Endothelial cell of umbilical vein (primary cell): Measurements from ENCODE around the gene IPO9. TPM values are rescaled to one million over a fixed set of nuclear protein-coding genes. Genes with fewer than 3 reads are reported as not detected.

Experiments
- BruUV-seq: library from RNA; stranded (reverse); fragments of 400-500 nt; replicated peaks from 2 replicates; lab custom pipeline; 2021; lab: Mats Ljungman, UMichigan
- CTCF ChIA-PET: fragments of 300-600, 350-600 bp; sonication (Branson Sonifier 250); formaldehyde crosslinking; loops from one replicate; lab custom pipeline; 2021; ENCODE audit warnings: antibody characterized with exemption, inconsistent platforms; lab: Charles Lee
- POLR2A ChIA-PET: fragments of 300-600, 350-600 bp; sonication (Branson Sonifier 250); formaldehyde crosslinking; loops from one replicate; lab custom pipeline; 2021; ENCODE audit warnings: antibody characterized with exemption, inconsistent platforms; lab: Charles Lee
- DNase-seq: peaks from one replicate; pipeline ENCODE4 v3.0.0-alpha.2; 2011; ENCODE audit warnings: low read depth, low spot score
- FAIRE-seq: peaks from 2 replicates; lab custom pipeline; 2011; peaks lifted over from hg19 to GRCh38; lab: Jason Lieb, UNC
- H2AFZ ChIP-seq: 2 replicates; pipeline ENCODE4 v1.6.0; 2012; ENCODE audit warnings: low read depth, low read length, control low read depth, inconsistent platforms
- H3K27ac ChIP-seq: 2 replicates; pipeline ENCODE4 v1.5.1; 2011; ENCODE audit warnings: low read depth, mild to moderate bottlenecking, control low read depth, low read length, moderate library complexity; ENCODE audit not compliant: insufficient read depth
- H3K27me3 ChIP-seq, 2 experiments: 2 replicates each; pipeline versions ENCODE4 v1.6.0 to v1.6.1; 2011; ENCODE audit warnings: low read length in 2 of 2, mixed read lengths in 1 of 2; ENCODE audit not compliant: control insufficient read depth in 2 of 2, insufficient read depth in 2 of 2
- H3K36me3 ChIP-seq, 2 experiments: 2 replicates in 1 of 2; 3 replicates in 1 of 2; pipeline ENCODE4 v1.5.1; 2011; ENCODE audit warnings: low read length in 2 of 2, mild to moderate bottlenecking in 1 of 2, moderate library complexity in 1 of 2; ENCODE audit not compliant: control insufficient read depth in 2 of 2, insufficient read depth in 2 of 2; ENCODE audit errors: extremely low read depth in 1 of 2
- H3K4me1 ChIP-seq: 3 replicates; pipeline ENCODE4 v1.5.1; 2011; ENCODE audit warnings: mild to moderate bottlenecking, low read length; ENCODE audit not compliant: control insufficient read depth, insufficient read depth; ENCODE audit errors: extremely low read depth
- H3K4me2 ChIP-seq: 2 replicates; pipeline ENCODE4 v1.6.1; 2011; ENCODE audit warnings: low read length, control low read depth, mixed read lengths; ENCODE audit not compliant: insufficient read depth
- H3K4me3 ChIP-seq, 3 experiments: fragments of 200-600 bp in 1 of 3; sonication (generic), shearing (Covaris generic) in 1 of 3; replicated peaks in 1 of 3; 2 replicates each; pipeline ENCODE4 v1.5.1; 2011 to 2016; ENCODE audit warnings: control low read depth in 3 of 3, low read length in 3 of 3, mild to moderate bottlenecking in 2 of 3, inconsistent platforms in 1 of 3, low read depth in 1 of 3, moderate library complexity in 1 of 3; ENCODE audit not compliant: insufficient read depth in 1 of 3
- H3K79me2 ChIP-seq: 2 replicates; pipeline ENCODE4 v1.6.0; 2012; ENCODE audit warnings: low read length, inconsistent platforms; ENCODE audit not compliant: control insufficient read depth, insufficient read depth
- H3K9ac ChIP-seq: replicated peaks from 2 replicates; pipeline ENCODE3; 2011; ENCODE audit warnings: low read length, control low read depth; ENCODE audit not compliant: insufficient read depth; ENCODE audit errors: extremely low read depth
- H3K9me1 ChIP-seq: replicated peaks from 3 replicates; pipeline ENCODE4 v1.6.0; 2011; ENCODE audit warnings: mild to moderate bottlenecking, low read length; ENCODE audit not compliant: control insufficient read depth, insufficient read depth; ENCODE audit errors: extremely low read depth
- H3K9me3 ChIP-seq: replicated peaks from 2 replicates; pipeline ENCODE4 v1.5.1; 2012; ENCODE audit warnings: low read length, inconsistent platforms; ENCODE audit not compliant: control insufficient read depth, insufficient read depth
- H4K20me1 ChIP-seq: replicated peaks from 2 replicates; pipeline ENCODE3; 2011; ENCODE audit warnings: mild to moderate bottlenecking, low read length; ENCODE audit not compliant: control insufficient read depth, insufficient read depth; ENCODE audit errors: extremely low read depth
- EZH2 ChIP-seq: IDR thresholded peaks from 2 replicates; pipeline ENCODE4 v1.6.1; 2012; ENCODE audit warnings: borderline replicate concordance, low read depth, mild to moderate bottlenecking, moderate library complexity, low read length, inconsistent platforms; ENCODE audit not compliant: severe bottlenecking
- FOS ChIP-seq: IDR thresholded peaks from 2 replicates; pipeline ENCODE4 v1.6.1; 2011; ENCODE audit warnings: mild to moderate bottlenecking, low read length, moderate library complexity, borderline replicate concordance; ENCODE audit not compliant: insufficient read depth
- GATA2 ChIP-seq: IDR thresholded peaks from 2 replicates; pipeline ENCODE4 v1.7.0; 2011; ENCODE audit warnings: low read depth, mild to moderate bottlenecking, moderate library complexity, mixed read lengths, low read length; ENCODE audit not compliant: insufficient read length, insufficient read depth
- JUN ChIP-seq: IDR thresholded peaks from 2 replicates; pipeline ENCODE4 v1.6.1; 2011; ENCODE audit warnings: borderline replicate concordance, low read depth; ENCODE audit not compliant: insufficient read length, insufficient read depth
- MYC ChIP-seq: IDR thresholded peaks from one replicate; pipeline ENCODE4 v1.6.1; 2011; ENCODE audit warnings: mild to moderate bottlenecking, low read depth, low read length
- POLR2A ChIP-seq: IDR thresholded peaks from 2 replicates; pipeline ENCODE4 v1.6.1; 2012; ENCODE audit warnings: low read depth, mild to moderate bottlenecking, control low read depth, low read length
- POLR2AphosphoS5 ChIP-seq: IDR thresholded peaks from 2 replicates; pipeline ENCODE4 v1.6.1; 2012; ENCODE audit warnings: low read depth, mild to moderate bottlenecking, control low read depth, low read length, moderate library complexity; ENCODE audit not compliant: insufficient read depth
- dilution Hi-C: fragments of 300-500 bp; cut with MboI; formaldehyde crosslinking; loops from one replicate; pipeline ENCODE4 v1.15.0; 2019; ENCODE audit warnings: low sequenced_read_pairs; ENCODE audit not compliant: extremely low pct_ligation_motif_present
- intact Hi-C: fragments of 100-400 bp; cut with micrococcal nuclease; formaldehyde crosslinking; loops from one replicate; pipeline ENCODE4 v1.10.0; 2022
- polyA plus RNA-seq, 4 experiments: library from polyadenylated mRNA; depleted of rRNA in 3 of 4; stranded (reverse) in 3 of 4; unstranded in 1 of 4; fragments of >200 nt; gene quantifications; 2 replicates each; pipeline versions ENCODE4 v1.2.1 to v1.2.3, GENCODE V29; 2011 to 2012; ENCODE audit warnings: missing spikeins in 1 of 4
- total RNA-seq: library from RNA; stranded (reverse); gene quantifications from 2 replicates; pipeline ENCODE4 v1.2.3, GENCODE V29; 2021
- TF ChIP-seq, protein P1 (sequence below), 2 donors: IDR thresholded peaks; 1 replicate in 1 of 2; 2 replicates in 1 of 2; pipeline ENCODE4 v1.5.1; 2011; ENCODE audit warnings: low read length in 2 of 2, mild to moderate bottlenecking in 2 of 2, moderate library complexity in 2 of 2, control low read depth in 1 of 2, inconsistent platforms in 1 of 2, low read depth in 1 of 2; ENCODE audit not compliant: insufficient read depth in 1 of 2; ENCODE audit errors: extremely low read depth in 1 of 2
- TF ChIP-seq, protein P2 (sequence below): IDR thresholded peaks from 2 replicates; pipeline ENCODE4 v1.6.1; 2011; ENCODE audit not compliant: insufficient read depth, insufficient read length

IPO9 gene
- total and polyA plus RNA-seq, 2 donors (not counting 3 experiments of a cell fraction or from before 2014, with no cell fraction given): 53.4 to 104 TPM

DNA sequence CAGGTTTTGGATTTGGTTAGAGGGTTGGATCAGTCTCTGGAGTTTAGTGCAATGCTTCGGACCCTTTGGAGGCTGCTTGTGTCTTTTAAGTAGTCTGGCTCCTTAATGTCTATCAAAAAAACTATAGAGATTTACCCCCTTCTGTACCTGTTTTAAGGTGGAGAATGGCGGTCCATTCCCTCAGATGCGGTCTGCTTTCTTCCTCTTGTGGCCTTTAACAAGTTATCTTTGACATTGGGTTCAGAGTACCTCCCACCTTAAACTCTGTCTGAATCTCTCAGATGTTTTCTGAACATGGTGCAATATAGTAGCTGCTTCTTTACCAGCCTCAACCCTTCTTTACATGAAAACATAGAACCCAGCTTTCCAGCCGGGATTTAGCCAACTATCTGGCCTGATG, 2.4 kb downstream of the IPO9 start:
- TF ChIP-seq EZH2 (no peak), MYC (no peak), GATA2 (no peak), JUN (no peak)
- TF ChIP-seq, protein P1, sequence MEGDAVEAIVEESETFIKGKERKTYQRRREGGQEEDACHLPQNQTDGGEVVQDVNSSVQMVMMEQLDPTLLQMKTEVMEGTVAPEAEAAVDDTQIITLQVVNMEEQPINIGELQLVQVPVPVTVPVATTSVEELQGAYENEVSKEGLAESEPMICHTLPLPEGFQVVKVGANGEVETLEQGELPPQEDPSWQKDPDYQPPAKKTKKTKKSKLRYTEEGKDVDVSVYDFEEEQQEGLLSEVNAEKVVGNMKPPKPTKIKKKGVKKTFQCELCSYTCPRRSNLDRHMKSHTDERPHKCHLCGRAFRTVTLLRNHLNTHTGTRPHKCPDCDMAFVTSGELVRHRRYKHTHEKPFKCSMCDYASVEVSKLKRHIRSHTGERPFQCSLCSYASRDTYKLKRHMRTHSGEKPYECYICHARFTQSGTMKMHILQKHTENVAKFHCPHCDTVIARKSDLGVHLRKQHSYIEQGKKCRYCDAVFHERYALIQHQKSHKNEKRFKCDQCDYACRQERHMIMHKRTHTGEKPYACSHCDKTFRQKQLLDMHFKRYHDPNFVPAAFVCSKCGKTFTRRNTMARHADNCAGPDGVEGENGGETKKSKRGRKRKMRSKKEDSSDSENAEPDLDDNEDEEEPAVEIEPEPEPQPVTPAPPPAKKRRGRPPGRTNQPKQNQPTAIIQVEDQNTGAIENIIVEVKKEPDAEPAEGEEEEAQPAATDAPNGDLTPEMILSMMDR (IDR thresholded peaks at IDR 0.05; ENCODE audit: extremely low read depth in 1 of 2, insufficient read depth in 1 of 2, low read depth in 1 of 2, low read length in 2 of 2): no peak
- TF ChIP-seq, protein P2, sequence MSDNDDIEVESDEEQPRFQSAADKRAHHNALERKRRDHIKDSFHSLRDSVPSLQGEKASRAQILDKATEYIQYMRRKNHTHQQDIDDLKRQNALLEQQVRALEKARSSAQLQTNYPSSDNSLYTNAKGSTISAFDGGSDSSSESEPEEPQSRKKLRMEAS: no peak
- POLR2A ChIA-PET: no interaction called here
- intact Hi-C loops: no loop called here
- no peak overlapping the region for H2AFZ ChIP-seq
- H3K79me2 ChIP-seq: peaks cover 69% of the 10 kb centered on the region
- no peaks in the 10 kb centered on the region for H3K36me3 ChIP-seq
- FAIRE-seq (no peak), DNase-seq (no peak)
- peaks cover 4% of the 10 kb centered on the region for H4K20me1 ChIP-seq
- H3K27me3 ChIP-seq: no peaks in the 10 kb centered on the region
- H3K9me1 ChIP-seq: no peaks in the 10 kb centered on the region
- no peak overlapping the region for H3K27ac ChIP-seq
- H3K9ac ChIP-seq: no peak overlapping the region
- no peak overlapping the region for H3K4me2 ChIP-seq
- dilution Hi-C loops: no loop called here
- BruUV-seq: no TSS peak
- CTCF ChIA-PET: no interaction called here
- peaks cover 14% of the 10 kb centered on the region for H3K4me1 ChIP-seq
- no peaks in the 10 kb centered on the region for H3K9me3 ChIP-seq
- H3K4me3 ChIP-seq: no peak overlapping the region

DNA sequence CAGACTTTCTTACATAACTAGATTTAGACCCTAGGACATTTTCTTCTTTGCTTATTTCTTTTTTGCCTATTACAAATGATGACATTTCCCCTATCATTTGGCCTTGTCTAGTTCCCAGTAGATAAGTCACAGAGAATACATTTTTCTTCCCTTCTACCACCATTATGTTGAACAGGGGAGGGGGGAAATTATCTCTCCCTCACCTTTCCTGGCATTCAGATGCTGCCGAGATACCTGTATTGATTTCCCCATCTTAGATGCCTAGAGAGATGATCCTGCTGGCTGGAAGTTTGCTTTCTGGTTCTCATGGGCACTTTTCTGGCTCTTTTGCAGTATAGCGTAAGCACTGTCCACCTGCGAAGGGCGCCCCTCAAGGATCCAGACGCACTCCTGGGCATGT, 5.7 kb downstream of the IPO9 start:
- peaks cover 20% of the 10 kb centered on the region for H3K4me1 ChIP-seq
- no peak overlapping the region for H3K9ac ChIP-seq
- H3K79me2 ChIP-seq: peaks cover 94% of the 10 kb centered on the region
- no peak overlapping the region for H3K4me3 ChIP-seq
- H2AFZ ChIP-seq: no peak overlapping the region
- no peak overlapping the region for H3K27ac ChIP-seq
- no peak for FAIRE-seq
- no TSS peak for BruUV-seq
- H3K9me1 ChIP-seq: no peaks in the 10 kb centered on the region
- H3K9me3 ChIP-seq: no peaks in the 10 kb centered on the region
- no peak for DNase-seq
- peaks cover 4% of the 10 kb centered on the region for H4K20me1 ChIP-seq
- TF ChIP-seq GATA2 (no peak), FOS (no peak), MYC (no peak), EZH2 (no peak), POLR2A (no peak), JUN (no peak), POLR2AphosphoS5 (no peak)
- TF ChIP-seq, protein P1 (IDR thresholded peaks at IDR 0.05; ENCODE audit: extremely low read depth in 1 of 2, insufficient read depth in 1 of 2, low read depth in 1 of 2, low read length in 2 of 2): no peak
- TF ChIP-seq, protein P2: no peak
- no peak overlapping the region for H3K4me2 ChIP-seq
- POLR2A ChIA-PET: no interaction called here
- peaks cover 0 to 3% of the 10 kb centered on the region in 2 experiments for H3K36me3 ChIP-seq
- intact Hi-C loops (no loop called here), dilution Hi-C loops (no loop called here)
- no peaks in the 10 kb centered on the region for H3K27me3 ChIP-seq
- CTCF ChIA-PET: no interaction called here
